Right kidney (tissue), 1 donor: ENCODE data around the gene NIN.
A peak's percentile ranks its signal among the peaks of the same experiment; 100 is the strongest.

Source experiments
- DNase-seq: peaks from one replicate; pipeline ENCODE4 v3.0.0-alpha.2; 2016

NIN gene

DNA sequence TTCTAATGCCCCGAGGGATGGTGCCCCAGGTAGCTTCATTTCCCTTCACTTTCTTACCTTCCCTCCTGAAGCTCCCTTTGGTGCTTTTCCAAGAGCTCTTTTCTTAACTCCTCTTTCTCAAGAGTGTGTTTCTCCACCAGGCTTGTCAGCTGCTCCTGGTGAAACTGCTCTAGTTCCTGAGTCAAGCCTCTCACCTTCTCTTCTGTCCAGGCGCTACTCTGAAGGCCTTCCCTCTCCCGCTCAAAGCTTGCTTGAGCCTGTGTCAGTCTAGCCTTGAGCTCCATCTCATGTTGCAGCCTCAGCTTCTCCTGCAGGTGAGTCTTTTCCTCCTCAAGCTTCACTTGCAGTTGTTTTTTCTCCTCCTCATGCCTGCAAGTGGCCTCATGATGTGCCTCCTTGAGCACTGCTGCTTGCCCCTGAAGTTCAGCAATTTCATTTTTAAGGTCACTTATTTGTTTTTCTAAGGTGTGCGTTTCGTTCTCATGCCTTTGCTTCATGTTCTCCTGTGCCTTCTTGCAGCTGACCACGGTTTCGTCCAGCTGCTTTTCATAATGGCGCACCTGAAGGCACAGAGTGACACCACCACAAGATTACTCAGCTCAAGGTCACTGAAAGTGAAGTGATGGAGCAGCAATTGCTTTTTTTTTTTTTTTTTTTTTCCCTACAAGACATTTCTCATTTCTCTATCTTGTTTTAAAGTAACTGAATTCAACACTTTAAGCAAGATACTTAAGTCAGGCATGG lies 71.0 kb downstream of the NIN start:
- DNase-seq = no peak

DNA sequence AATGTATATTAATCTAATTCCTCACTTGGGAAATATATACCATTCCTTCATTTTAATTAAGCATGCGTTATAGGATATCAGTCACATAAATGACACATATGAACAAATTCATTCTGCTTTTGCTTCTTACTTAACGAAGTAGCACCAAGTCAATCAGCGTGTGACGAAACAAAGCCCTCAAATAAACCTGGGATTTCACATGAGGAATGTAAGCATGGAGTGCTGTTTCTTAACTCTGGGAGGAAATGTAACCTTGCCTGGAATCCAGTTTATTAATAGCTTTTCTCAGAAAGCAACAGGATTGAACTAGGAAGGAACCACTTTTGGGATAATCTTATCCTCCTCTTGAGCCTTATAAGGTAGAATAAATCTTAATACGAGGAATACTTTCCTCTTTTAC lies 72.0 kb downstream of the NIN start:
- no peak for DNase-seq

DNA sequence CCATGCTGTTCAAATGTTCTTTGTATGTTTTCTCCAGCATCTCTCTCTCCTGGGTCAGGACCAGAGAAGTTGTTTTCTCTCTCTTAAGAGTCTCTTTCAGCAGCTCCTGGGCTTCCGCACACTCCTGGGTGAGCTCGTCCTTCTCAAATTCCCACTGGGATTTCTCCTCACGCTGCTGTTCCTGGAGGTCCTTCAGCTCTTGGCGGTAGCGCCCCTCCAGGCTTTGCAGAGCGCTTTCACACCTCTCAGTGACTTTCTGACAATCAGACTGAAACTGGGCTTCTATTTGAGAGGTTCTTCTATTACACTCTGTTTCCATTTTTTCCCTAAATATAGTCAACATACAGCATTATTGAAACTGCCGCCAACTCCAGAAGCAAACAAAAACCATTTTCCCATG lies 72.7 kb downstream of the NIN start:
- peak; percentile 34 for DNase-seq

DNA sequence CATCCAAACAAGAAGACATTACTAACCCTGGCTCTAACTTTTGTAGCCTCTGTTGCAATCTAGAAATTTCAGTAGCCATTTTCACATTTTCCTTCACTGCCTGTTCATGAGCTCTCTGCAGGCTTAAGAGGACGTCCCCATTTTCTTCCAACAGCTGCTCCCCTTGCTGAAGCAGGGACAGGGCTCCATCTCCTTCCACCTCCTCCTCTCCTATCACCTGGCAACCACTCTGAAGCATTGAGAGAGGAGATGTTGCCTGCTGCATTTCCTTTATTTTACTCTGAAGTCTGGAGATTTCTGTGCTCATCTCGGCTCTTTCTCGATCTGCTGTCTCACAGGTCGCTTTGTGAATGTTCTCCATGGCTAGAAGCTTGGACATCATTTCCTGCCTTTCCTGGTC lies 73.3 kb downstream of the NIN start:
- DNase-seq = no peak

DNA sequence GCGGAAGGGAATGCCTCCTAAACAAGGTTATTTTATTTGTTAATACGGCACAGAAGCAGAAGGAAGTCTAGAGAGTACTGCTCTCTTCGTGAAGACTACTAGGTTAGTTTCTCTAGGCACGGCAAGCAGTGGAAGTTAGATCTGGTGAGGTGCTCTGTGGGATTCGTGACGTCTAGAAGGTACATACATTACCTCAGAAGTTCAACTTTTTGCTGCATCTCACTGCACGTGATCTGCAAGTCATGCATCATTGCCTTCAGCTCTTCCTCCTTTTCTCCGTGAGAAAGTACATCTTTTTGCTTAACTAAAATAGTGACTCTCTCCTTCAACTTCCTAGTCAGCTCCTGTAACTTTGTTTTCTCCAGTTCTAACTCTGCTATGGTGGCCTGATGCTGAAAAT lies 74.7 kb downstream of the NIN start:
- no peak for DNase-seq

DNA sequence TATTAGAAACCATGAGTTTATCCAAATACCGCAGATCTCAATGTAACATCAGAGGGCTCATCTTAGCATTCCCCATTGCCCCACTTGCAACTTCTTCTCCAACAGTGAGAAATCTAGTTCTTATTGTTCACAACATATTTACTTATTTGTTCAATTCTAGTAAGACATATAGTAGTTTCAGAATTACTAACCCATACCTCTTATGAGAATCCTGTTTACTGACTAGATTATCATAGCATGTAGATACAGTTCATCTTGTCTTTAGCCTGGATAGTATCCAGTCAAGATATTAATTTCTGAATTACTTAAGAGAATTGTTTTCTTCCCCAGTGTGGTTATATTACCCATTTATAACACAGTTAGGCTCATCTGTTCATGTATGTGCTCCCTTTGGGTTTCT lies 80.6 kb downstream of the NIN start:
- DNase-seq = no peak

DNA sequence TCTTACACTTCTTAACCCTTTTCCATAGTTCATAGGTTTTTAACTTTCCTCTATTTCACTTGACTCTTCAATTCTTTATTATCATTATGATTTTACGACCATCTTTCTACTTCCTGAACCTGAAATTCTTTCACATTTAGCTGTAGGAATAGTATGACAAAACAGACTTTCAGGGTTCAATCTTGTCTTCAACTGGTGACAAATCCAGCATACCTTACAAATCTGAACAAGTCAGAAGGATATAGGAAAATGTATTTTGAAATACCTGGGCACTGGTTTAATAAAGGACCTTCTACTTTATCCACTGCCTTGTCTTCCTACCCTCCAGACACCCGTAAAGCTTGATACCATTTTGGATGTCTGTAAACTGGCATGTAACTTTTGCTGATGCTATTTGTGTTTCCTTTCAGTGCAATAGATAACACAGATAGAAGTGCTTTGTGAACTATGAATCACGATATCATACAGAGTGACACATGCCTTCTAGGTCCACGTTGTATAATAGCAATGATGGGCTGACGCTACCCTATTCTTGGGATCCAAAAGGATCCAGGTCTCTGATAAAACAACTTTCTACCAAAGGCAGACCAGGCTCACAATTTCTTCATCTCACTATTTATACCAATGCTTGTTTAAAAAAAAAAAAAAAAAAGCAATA lies 85.4 kb downstream of the NIN start:
- DNase-seq = no peak

DNA sequence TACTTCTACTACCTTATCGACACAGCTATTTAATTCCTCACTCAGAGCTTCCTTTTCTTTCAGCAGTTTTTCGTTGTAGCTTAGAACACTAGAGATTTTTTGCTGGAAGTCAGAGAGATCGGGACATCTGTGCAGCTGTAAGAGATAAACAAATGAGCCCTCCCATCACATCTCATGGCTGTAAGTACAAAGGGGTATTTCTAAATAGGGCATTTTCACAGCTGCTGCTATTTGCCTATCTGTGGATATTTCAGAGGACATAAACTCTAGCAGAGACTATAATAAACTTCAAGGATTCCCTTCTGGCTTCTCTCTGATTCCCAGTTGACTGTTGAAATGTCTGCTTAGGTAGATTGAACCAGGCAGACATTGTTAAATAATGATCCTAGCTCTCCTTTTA lies 86.7 kb downstream of the NIN start:
- no peak for DNase-seq

DNA sequence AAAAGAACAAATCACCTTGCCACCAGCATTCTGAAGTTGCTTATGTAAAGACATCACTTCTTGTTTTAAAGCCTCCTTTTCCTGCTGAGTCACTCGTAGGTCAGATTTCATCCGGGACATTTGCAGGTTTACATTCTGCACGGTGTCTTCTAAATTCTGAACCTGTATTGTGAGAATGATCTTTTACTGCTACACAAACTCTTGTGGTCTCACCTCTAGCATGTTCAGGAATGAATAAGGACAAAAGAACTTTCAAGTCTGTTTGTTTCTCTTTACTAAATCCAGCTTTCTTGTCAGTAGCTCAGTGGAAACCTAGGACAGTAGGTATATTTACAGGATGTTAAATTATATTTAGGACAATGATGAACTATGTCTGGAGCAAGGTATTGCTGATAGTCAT lies 89.4 kb downstream of the NIN start:
- DNase-seq = no peak

DNA sequence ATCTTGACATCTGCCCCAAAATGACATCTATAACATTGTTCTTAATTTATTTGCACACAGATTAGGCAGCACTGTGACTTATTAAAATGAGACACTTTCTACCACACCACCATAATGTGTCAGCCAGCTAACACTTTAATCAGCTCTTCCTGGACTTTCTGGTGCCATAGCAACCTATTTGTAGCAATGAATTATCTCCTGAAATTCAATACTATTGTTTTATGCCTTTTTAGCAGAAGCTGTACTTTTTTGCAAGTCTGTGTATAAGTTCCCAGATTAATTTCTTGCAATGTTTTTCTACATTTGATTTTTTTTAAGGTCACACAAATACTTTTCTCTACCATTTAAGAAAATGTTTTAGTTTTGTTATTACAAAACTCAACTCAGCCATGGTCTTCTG lies 90.1 kb downstream of the NIN start:
- no peak for DNase-seq

DNA sequence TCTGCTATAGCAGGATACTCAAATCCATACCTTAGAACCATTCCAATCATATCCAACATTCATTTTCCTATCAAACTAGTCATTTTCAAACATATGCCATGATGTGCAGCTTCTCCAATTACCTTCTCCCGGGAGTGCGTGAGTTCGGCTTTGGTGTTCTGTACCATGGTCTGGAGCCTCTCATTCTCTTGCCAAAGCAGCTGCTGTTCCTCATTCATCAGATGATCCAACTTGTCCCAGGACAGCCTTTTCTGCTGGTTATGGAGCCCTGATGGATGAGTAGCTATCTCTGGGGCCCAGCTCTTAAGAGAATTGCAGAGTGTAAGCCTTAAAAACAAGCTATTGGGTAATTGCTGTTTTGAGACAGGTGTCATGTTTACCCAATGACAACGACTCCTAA lies 91.8 kb downstream of the NIN start:
- no peak for DNase-seq

DNA sequence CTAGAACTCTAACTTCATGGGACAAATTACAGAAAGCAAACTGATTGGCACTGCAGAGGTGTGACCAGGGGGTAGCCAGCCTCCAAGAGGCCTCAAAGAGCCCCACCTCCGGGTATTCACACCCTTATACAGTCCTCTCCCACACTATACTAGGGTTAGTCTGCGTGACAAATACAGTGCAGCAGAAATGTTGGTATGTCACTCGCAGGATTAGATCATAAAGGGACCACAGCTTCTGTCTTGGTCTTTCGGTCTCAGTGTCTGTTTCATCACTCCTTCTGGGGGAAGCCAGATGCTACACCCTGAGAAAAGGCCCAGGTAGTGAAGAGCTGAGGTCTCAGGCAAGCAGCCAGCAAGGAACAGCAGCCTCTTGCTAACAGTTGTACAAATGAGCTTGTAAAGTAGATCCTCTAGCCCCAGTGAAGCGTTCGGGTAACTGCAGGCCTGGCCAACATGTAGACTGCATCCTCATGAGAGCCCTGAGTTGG lies 94.0 kb downstream of the NIN start:
- no peak for DNase-seq

DNA sequence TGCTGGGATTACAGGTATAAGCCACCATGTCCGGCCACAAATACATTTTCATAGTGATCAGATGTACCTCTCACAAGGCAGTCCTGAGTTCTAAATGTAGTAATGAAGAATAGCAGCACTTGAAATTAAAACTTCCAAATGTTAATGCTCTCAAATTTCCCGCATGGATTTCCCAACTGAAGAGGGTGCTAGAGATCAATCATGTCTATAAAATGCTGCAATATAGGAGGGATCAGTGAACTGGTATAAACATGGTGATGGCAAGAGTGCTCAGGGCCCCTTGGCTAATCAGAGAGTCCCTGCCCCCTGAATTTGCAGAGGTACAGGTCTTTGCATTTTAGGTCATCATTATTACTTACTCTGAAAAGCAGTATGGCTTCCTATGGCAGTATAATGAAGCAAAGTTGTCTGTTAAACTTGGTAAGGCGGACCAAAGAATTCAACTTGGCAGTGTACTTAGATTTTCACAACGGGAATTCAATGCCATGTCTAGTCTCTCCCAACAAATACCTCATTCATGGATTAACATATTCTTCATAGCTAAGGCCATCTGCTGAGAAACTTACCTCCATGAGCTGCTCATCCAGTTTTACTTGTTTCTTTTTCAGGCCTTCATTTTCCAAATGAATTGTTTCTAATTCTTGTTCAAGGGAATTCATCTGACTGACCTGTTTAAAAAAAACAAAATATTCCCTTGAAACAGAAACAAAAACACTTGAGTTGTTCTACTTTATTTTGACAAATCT lies 95.8 kb downstream of the NIN start:
- no peak for DNase-seq

DNA sequence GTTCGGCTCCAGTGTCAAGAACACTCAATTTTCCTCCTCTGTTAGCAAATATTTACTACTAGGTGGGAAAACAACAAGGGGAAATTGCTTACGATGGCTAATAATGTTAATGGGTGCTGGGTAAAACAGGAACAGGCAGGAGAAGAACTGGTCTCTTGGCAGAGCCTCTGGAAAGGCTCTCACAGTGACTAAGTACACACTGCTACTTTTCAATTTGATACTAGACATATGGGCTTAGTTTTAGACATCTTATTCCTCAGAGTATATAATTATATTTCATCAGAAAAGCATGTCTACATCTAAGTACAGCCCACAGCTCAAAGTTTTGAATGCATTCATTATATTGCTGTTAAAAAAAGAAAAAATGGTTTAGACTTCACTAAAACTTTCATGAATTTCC lies 97.5 kb downstream of the NIN start:
- DNase-seq = no peak

DNA sequence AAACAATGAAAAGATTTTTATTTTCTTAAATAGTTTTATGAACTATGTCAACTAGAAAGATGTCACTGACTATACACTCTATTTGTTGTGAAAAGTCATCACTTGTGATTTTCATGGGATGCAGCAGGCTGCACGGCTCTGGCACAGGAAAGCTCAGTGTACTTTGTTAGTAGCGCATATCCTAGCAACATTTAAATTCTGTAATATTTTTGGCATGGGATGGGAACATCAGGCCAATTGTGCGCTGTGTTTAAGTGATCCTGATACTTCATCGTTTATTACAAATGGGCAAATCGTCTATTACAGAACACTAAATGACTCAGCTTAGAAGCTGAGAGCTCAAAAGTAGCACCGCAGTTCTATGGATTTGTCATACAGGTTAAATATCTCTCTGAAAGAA lies 102.1 kb downstream of the NIN start:
- DNase-seq = no peak

DNA sequence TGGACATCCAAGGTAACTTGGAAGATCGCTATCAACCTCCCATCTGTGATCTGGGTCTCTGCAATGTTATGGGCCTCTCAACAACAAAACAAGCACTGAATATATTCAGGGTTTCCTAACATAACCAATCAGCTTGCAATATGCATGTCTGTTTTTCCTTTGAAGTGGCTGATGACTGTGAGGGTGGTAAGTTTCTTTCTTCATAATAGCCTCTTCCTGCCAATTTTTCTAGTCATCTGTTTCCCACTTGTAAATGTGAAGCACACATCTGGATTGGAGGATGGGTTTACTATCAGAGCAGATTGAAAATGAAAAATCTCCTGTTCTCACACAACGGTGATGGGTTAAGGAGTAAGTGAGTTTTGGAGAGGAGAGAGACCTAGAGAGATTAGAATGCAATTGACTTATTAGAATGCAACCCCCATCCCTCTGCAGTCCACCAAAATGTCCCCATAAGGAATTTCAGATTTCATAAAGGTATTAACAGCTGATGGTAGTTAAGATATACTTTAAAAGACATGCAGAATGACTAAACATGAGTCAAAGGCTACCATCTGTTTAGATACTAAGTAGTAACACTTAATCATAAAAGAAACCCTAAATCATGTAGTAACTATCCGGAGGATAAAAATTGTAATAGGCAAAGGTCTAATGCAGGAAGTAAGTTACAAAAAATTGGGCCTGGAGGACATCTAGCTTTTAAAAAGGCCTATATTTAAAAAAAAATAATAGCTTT lies 104.4 kb downstream of the NIN start:
- DNase-seq = no peak

DNA sequence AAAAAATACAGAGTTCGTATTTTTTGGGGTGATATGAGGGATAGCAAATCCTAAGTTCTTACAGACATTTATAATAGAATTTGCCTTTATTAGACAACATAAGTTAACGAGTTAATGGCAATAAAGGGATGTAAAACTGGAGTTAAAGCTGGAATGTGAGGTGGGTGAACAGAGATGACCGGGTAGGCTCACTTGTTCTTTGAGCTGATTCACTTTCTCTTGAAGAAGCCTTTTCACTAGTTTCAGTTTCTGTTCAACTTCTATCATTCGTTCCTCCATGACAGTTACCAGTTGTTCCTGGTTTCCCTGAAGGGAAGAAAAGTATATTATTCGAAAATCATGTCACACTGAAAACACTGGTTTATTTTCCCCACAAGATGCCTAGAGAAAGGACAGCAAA lies 105.2 kb downstream of the NIN start:
- DNase-seq = no peak

DNA sequence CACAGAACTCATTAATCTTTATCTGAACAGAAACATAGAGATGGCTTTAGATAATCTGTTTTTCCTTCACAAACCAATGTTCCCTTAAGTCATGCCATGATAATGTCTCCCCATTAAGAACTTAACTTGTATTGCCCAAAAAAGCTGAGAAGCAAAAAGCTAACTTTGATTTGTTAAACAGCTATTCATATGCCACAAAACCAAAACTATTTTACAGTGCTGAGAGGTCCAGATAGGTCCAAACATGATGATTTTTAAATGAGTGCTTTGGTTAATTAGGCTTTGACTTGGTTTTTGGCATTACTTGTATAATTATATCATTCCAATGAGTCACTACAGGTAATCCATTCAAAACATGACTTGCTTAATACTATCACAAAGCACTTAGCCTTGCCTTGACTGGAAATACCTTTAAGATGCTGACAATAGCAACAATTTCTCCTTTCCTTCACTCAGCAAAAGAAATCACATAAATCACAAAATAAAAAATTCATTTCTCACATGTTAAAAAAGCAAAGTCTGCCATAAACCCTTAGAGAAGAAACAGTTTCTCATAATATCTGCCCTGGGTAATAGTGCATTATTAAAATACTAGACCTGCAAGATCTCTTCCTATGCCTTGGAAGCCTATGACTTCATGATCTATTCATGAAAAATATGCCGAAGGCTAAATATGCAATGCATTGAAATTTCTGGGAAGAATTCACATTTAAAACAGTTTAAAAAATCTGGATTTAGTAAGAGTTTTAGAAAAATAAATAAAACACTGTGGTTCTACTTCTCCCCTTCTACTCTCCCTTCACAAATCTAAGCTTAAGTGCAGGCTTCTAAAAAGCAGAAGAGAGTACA lies 110.8 kb downstream of the NIN start:
- DNase-seq = no peak

DNA sequence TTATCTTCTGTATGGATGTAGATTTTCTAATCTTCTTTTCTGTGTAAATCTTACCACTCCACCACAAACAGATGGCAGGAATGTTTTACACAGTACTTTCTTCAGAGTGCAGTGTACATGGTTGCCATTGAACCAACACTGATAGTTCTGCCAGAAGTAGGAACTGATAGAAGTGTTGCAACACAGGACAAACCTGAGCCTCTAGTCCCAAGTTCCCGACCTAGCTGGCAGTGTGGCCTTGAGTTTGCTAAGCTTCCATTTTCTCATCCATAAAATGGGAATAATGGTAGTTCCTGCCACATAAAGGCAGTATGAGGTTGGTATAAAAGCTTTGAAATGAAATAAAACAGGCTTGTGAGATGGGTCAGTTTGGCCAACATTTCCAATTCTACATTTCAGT lies 112.0 kb downstream of the NIN start:
- DNase-seq = no peak

DNA sequence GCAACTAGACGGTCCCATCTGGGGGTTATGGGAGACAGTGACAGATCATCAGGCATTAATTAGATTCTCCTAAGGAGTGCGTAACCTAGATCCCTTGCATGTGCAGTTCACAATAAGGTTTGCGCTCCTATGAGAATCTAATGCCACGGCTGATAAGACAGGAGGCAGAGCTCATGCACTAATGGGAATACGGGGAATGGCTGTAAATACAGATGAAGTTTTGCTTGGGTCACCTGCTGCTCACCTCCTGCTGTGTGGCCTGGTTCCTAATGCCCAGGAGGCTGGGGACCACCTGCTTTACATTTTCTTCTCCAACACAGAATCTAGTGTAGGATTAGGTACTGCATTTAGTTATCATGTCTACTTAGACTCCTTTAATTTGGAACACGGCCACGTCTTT lies 113.2 kb downstream of the NIN start:
- no peak for DNase-seq

DNA sequence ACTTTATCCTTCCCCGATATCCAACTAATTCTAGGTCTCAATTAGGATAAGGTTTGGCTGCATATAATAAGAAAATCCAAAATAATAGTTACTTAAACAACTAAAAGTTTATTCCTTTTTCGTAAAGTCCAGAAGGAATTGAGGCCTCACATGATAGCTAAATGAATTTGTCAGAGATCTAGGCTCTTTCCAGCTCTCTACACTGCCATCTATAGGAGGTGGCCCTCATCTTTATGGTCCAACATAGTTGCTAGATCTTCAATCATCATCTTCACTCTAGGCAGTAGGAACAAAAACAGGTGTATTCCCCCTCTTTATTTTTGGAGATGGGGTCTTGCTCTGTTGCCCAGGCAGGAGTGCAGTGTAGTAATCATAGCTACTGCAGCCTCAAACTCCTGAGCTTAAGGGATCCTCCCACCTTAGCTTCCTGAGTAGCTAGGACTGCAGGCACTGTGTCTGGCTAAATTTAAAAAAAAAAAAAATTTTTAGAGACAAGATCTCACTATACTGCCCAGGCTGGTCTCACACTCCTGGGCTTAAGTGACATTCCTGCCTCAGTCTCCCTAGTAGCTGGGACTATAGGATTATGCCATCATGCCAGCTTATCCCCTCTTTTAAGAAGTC lies 116.4 kb downstream of the NIN start:
- DNase-seq = no peak
